ENCODE results near the gene WWC2.

DNA sequence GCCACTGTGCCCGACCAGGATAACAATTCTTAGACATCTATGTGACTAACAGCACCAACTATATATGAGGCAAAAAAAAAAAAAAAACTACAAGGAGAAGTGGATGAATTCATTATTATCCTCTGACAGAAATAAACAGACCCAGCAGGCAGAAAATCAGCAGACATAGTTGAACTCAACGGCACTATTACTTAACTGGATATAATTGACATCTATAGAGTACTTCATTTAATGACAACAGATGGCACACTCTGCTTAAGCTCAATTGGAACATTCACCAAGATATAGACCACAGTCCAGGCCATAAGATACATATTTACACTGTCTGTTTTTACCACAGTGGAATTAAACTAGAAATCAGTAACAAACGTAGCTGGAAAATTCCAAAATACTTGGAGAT is 207.8 kb downstream of the WWC2 start:
- TF ChIP-seq, protein P1, sequence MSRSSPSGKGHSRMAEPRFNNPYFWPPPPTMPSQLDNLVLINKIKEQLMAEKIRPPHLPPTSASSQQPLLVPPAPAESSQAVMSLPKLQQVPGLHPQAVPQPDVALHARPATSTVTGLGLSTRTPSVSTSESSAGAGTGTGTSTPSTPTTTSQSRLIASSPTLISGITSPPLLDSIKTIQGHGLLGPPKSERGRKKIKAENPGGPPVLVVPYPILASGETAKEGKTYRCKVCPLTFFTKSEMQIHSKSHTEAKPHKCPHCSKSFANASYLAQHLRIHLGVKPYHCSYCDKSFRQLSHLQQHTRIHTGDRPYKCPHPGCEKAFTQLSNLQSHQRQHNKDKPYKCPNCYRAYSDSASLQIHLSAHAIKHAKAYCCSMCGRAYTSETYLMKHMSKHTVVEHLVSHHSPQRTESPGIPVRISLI (tag by site-specific recombination; IDR thresholded peaks at IDR 0.05): no peak
- TF ChIP-seq, protein P2, sequence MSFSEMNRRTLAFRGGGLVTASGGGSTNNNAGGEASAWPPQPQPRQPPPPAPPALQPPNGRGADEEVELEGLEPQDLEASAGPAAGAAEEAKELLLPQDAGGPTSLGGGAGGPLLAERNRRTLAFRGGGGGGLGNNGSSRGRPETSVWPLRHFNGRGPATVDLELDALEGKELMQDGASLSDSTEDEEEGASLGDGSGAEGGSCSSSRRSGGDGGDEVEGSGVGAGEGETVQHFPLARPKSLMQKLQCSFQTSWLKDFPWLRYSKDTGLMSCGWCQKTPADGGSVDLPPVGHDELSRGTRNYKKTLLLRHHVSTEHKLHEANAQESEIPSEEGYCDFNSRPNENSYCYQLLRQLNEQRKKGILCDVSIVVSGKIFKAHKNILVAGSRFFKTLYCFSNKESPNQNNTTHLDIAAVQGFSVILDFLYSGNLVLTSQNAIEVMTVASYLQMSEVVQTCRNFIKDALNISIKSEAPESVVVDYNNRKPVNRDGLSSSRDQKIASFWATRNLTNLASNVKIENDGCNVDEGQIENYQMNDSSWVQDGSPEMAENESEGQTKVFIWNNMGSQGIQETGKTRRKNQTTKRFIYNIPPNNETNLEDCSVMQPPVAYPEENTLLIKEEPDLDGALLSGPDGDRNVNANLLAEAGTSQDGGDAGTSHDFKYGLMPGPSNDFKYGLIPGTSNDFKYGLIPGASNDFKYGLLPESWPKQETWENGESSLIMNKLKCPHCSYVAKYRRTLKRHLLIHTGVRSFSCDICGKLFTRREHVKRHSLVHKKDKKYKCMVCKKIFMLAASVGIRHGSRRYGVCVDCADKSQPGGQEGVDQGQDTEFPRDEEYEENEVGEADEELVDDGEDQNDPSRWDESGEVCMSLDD (tag by site-specific recombination; IDR thresholded peaks at IDR 0.05): no peak
- TF ChIP-seq SETDB1 (IDR thresholded peaks at IDR 0.05; ENCODE audit: insufficient read length, low read length) (no peak), CTCF (tag by site-specific recombination; IDR thresholded peaks at IDR 0.05) (no peak), ZNF280C (tag by site-specific recombination; IDR thresholded peaks at IDR 0.05) (no peak), ZBTB11 (tag by site-specific recombination; conservative IDR thresholded peaks at IDR 0.05; ENCODE audit: low read depth) (no peak)
- TF ChIP-seq, protein P3, sequence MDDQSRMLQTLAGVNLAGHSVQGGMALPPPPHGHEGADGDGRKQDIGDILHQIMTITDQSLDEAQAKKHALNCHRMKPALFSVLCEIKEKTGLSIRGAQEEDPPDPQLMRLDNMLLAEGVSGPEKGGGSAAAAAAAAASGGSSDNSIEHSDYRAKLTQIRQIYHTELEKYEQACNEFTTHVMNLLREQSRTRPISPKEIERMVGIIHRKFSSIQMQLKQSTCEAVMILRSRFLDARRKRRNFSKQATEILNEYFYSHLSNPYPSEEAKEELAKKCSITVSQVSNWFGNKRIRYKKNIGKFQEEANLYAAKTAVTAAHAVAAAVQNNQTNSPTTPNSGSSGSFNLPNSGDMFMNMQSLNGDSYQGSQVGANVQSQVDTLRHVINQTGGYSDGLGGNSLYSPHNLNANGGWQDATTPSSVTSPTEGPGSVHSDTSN (CRISPR knock-in tag; IDR thresholded peaks at IDR 0.05): no peak
